ENCODE results near the gene GFRA1. TPM values are rescaled to one million over a fixed set of nuclear protein-coding genes. Genes with fewer than 3 reads are reported as not detected.
A peak's percentile ranks its signal among the peaks of the same experiment; 100 is the strongest.

GFRA1 gene
- total and polyA plus RNA-seq, 2 of the 8 experiments (the other 6 are each of a cell fraction or from before 2014, with no cell fraction given), result 1.1 to 2.0 TPM

- TF ChIP-seq CTCF (IDR thresholded peaks at IDR 0.05; ENCODE audit: control extremely low read depth in 1 of 3, insufficient read depth in 1 of 3, low read depth in 1 of 3, low read length in 3 of 3) (peak; percentile 84 to 91 (median 87)), NRF1 (IDR thresholded peaks at IDR 0.05; ENCODE audit: low read depth, low read length) (no peak), ZNF274 (IDR thresholded peaks at IDR 0.05; ENCODE audit: borderline replicate concordance, extremely low read depth, low read length) (no peak), CEBPB (IDR thresholded peaks at IDR 0.05; ENCODE audit: low read depth, low read length) (no peak), EGR1 (IDR thresholded peaks at IDR 0.05; ENCODE audit: borderline replicate concordance, low read depth, low read length) (no peak), RFX5 (IDR thresholded peaks at IDR 0.05; ENCODE audit: borderline replicate concordance, low read depth, low read length) (no peak), GTF2F1 (IDR thresholded peaks at IDR 0.05; ENCODE audit: borderline replicate concordance, low read depth, low read length) (no peak), CHD7 (IDR thresholded peaks at IDR 0.05; ENCODE audit: insufficient replicate concordance, low read length) (no peak)
These were observed 152.1 kb downstream of the GFRA1 start (continued) for GRCh38 chr10:116120688-116121455.
